HG03064 (cell line): ENCODE results near the gene TRIM29.

ENCODE experiments used
- ATAC-seq: cut with Tn5 transposase; IDR thresholded peaks from one replicate; pipeline ENCODE4 v1.9.1; 2021; ENCODE audit warnings: low read depth; ENCODE audit not compliant: unreplicated experiment

Gene TRIM29

GRCh38 chr11:120125509-120125908 lies 12.4 kb downstream of the TRIM29 start:
- no peak for ATAC-seq

DNA sequence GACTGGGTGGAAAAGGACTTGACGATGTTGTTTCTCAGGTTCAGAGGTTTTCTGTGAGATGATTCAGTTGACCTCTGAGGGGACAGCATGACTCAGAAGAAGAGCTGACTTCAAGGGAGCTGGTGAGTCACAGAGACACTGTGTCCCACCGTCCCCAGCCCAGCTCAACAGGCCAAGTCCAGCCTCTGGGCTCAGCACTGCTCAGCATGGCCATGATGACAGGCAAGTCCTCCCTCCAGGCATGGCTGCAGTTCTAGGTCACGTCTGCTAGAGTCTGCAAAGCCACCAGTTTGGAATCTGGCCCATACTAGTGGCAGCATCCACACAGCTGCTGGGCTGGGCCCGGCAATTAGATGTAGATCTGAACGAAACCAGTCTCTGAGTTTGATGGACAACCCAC lies 12.9 kb downstream of the TRIM29 start:
- ATAC-seq: no peak

DNA sequence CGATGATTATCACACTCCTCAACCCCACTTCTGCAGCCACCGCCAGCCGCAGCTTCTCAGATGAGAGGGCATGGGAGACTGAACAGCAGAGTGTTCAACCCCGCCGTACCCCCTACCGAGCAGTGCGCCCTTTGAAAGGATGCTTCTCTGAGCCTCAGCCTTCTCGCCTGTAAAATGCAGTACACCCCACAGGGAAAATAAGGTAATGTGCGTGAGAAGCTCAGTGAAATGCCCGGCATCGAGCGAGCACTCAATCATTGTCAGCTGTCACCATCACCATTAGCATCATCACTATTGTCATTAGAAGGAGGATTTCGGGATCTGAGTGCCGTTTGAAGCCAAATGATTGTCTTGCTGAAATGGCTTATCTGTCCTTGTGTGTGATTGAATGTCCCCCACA lies 13.6 kb downstream of the TRIM29 start:
- ATAC-seq: no peak

GRCh38 chr11:120123946-120124345 lies 14.0 kb downstream of the TRIM29 start:
- ATAC-seq: no peak

- no peak for ATAC-seq
Measured at GRCh38 chr11:120122924-120123683, 14.8 kb downstream of the TRIM29 start.

GRCh38 chr11:120121914-120122473 lies 15.9 kb downstream of the TRIM29 start:
- ATAC-seq: no peak

- ATAC-seq: no peak
Measured at GRCh38 chr11:120121336-120121735, 16.6 kb downstream of the TRIM29 start.

- no peak for ATAC-seq
Measured at GRCh38 chr11:120120805-120121335, 17.0 kb downstream of the TRIM29 start.

DNA sequence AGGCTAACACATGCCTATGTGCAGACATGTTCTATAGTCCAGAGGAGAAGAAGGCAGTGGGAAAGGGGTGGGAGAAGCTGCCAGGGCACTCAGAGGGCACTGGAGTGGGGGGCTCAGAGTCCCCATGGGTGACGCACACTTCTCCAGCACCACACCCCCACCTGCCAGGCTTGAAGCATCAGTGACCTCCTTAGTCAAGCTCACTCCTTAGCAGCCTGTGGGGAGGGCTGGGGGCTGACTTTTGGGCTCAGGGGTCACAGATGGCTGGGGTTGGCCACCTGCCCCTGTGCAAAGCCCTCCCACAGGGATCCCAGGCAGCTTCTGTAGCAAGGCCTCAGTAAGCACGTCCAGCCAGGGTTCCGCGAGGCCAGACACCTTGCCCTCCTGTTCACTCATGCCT lies 18.8 kb downstream of the TRIM29 start:
- no peak for ATAC-seq

DNA sequence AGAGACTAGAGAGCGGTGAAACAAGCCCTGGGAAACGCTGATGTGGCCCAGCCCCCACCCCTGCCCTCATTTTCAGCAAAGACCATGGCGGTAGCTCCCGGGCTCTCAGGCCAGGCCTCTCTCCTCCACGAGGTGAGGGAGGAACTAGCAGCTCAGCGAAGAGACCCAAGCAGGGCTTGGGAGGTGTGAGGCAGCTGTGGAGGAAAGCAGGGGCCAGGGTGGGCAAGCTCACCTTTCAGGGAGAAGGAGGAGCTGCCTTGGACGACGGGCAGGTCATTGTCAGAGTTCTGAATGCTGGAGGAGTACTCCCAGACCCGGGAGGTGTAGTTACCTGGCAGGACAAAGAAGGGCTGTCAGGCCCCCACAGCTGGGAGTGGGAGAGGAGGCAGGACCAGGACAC lies 19.9 kb downstream of the TRIM29 start:
- no peak for ATAC-seq

DNA sequence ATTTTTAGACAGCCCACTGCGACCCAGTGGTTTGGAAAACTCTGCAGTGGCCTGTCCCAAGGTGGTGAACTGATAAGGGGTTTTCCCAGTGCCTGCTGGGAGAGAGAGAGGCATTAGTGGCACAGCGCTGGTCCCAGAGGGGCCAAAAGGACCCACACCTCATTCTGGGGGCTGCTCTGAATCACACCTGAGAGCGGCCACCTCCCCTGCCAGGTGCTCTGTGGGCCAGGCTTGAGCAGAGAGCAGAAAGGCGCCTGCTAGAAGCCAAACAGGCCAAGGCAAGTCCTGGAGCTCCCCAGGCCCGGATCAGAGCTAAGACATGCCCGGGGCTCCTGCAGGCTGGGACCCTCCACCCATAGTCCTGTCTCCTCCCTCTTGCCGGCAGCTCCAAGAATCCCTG lies 20.9 kb downstream of the TRIM29 start:
- ATAC-seq: no peak

- no peak for ATAC-seq
Measured at GRCh38 chr11:120115272-120116000, 22.5 kb downstream of the TRIM29 start.

DNA sequence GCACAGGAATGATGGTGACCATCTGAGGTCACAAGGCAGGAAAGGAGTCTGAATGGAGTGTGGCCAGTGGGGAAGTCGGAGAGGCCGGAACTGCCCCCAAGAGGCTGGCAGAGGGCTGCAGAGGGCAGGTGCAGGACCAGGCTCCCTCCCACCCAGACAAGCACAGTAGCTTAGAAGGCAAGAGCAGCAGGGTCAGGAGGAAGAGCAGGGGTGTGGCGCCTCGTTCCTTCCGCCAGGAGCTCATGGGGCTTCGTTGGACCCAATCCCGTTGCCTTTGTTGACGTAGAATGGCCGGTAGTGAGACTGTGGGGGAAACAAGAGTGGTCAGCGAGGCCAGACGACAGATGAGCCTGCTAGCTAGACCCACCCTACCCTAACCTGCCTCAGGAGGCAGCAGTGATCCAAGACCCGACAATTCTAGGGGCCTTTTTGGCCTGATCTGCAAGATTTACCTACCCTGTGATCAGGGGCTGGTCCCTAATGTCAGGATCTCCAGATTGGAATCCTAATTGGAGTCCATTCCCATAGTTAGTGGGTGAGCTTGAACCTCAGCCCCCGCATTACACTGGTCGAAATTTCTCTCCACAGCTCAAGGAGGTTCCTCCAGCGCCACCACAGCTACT lies 25.6 kb downstream of the TRIM29 start:
- ATAC-seq: no peak

DNA sequence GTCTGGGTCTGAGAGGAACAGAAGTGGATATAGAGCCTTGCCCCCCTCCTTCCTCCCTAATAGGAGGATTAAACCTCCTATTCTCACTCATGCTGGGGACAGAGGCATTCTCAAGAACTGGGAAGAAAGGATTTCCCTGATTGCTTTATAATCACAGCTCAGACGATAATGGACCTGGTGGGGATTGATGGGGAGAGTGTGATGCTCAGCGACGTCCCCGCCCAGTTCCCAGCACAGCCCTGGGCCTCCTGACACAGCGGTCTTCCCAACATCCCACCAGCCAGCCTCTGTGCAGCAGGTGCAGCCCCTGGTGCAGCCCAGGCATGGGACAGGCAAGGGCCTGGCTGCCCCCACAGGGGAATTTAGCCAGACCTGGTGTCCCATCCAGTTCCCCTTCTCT lies 28.4 kb downstream of the TRIM29 start:
- ATAC-seq: no peak

GRCh38 chr11:120108785-120109168 lies 29.1 kb downstream of the TRIM29 start:
- ATAC-seq: no peak

DNA sequence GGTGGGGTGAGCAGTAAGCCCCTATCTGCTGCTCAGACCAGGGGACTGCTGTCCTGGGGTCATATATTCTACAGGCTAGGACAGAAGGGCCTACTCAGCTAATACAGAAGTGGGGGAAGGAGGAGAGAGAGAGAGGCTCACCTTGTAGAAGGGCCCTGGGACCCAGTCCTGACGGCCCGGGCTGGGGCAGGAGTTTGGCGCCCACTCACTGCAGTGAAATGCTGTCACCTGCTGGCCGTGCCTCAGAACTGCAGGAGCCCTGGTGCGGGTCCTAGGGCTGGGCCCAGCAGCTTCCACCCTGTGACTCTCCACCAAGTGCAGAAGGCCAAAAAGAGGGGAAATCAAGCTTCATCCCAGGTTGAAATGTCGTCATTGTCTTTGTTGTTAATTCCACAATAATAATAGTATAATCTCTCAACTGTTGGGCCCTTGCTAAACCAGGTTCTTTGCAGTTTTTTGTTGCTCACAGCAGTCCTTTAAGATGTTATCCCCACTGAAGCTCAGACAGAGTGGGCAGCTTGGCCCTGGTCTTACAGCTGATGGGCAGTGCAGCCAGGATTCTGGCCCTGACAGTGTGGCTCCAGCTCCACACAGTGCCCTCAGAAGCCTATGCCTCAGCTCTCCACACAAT lies 29.6 kb downstream of the TRIM29 start:
- no peak for ATAC-seq

GRCh38 chr11:120107692-120108091 lies 30.2 kb downstream of the TRIM29 start:
- ATAC-seq: no peak

GRCh38 chr11:120106354-120107150 lies 31.4 kb downstream of the TRIM29 start:
- ATAC-seq: no peak

DNA sequence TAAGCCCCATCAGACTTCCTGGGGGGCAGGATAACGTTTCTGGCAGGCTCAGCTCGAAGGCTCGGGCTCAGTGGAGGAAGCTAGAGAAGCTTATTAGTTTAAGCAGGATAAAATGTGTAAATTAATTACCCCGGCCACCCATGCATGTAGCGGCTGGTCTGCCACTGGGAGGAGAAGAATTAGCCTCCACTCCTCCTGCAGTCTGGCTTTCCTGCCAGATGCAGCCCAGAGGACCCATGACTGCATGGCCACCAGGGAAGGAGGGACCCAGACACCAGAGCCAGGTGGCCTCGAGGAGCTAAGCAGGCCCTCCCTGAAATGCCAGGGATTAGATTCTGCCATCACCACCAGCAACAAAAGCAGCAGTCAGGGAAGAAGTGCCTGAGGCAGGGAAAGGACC lies 32.3 kb downstream of the TRIM29 start:
- no peak for ATAC-seq

DNA sequence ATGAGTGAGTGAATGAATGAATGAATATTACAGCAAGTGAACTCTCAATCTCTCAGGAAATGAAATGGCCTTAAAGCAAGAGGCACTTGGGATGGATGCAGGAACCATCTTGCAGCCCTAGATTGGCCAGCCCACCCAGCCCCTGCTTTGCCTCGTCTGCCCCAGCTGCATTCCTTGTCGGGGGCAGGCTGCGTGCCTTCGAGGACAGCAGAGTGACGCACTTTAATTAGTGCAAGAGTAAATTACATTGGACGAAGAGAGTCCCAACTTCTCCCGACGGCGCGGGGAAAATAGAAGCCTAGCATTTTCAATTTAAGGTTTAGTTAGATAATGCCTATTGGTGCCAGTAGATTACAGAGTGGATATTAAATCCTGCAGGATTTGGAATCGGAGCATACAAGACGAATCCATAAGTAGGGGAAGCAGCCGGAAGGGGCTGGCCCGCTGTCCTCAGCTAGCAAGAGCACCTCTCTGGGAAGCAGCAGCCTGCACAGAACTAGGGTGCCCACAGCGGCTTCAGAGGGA lies 33.8 kb downstream of the TRIM29 start:
- ATAC-seq: no peak
